ENCODE measurements around the gene CACNA1B.
"Not testable (repeated sequence)": the region's sequence is repeated elsewhere in the genome, so short reads cannot be mapped to it uniquely, and the experiment has no call there.

CACNA1B gene

GRCh38 chr9:137890768-137891587 is 13.4 kb downstream of the CACNA1B start:
- not testable (repeated sequence) for DNase-seq

GRCh38 chr9:137891588-137892423 is 14.2 kb downstream of the CACNA1B start:
- no peak for DNase-seq

GRCh38 chr9:137892424-137893191 is 15.0 kb downstream of the CACNA1B start:
- no peak for DNase-seq

DNA sequence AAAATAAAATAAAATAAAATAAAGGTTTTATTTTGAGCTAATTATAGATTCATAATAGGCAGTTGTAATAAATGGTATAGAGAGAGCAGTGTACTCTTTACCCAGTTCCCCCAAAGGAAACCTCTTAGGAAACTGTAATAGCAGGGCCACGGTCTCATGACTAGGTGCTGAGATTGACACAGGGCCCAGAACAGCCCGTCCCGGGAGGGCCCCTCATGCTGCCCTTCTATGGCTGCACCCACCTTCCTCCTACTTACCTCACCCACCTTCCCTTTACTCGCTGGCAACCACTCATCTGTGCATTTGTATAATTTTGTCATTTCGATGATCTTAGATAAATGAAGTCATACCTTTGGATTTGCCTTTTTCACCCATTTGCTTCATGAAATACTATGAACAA is 16.1 kb downstream of the CACNA1B start:
- no peak for DNase-seq

- DNase-seq: no peak
Observed at GRCh38 chr9:137899551-137900360, 22.2 kb downstream of the CACNA1B start.

- DNase-seq: no peak
Observed at GRCh38 chr9:137900584-137901310, 23.2 kb downstream of the CACNA1B start.

- DNase-seq: no peak
Observed at GRCh38 chr9:137902646-137903045, 25.1 kb downstream of the CACNA1B start.

- DNase-seq: no peak
Observed at GRCh38 chr9:137905740-137906139, 28.2 kb downstream of the CACNA1B start.

DNA sequence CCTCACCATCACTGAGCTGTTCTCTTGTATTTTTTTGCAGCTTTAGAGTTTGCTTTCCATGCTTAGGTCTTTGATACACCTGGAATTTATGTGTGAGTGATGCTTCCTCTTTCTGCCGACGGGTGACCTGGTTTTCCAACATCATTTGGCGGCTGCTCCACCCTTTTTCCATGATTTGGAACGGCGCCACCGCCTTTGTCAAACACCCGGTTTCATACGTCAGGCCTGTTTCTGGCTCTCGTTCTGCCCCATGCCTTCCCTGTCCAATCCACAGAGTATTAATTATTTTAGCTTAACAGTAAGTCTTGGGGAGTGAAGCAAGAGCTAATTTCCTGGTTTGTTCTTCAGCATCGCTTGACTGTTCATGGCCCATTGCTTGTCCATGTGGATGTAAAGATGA is 30.2 kb downstream of the CACNA1B start:
- DNase-seq: no peak

DNA sequence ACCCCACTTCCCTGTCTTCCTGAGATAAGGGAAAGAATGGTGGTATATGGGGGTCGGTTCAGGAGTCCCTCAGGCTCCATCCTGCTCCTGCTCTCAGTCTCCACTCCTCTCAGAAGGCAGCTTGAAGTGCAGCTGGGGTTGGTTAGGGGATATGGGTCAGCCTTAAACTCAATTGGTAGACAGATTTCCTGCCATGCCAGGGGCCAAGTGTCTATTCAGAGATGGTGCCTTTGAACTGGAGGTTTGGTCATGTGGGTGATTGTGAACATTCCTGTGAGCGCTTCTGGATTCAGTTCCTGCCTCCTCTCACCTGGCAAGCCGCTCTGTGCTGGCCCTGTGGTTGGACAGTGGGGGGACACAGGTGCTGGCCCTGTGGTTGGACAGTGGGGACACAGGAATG is 35.1 kb downstream of the CACNA1B start:
- DNase-seq: no peak

DNA sequence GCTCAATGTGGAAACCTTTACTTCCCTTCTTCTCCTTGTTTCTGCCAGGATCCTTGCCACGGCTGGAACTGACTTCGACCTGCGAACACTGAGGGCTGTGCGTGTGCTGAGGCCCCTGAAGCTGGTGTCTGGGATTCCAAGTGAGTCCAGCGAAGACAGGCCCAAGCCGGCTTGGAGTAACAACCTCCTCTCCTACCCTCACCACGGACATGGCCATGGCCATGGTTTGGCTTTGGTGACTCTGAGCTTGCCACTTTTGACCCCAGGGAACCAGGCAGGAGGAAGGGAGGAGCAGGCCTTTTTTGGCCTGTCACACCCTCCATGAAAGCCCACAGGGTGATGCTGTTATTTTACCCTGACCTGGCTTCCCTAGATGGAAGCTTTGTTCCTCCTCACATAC is 35.5 kb downstream of the CACNA1B start:
- no peak for DNase-seq

- DNase-seq: no peak
Observed at GRCh38 chr9:137913771-137914767, 36.5 kb downstream of the CACNA1B start.

DNA sequence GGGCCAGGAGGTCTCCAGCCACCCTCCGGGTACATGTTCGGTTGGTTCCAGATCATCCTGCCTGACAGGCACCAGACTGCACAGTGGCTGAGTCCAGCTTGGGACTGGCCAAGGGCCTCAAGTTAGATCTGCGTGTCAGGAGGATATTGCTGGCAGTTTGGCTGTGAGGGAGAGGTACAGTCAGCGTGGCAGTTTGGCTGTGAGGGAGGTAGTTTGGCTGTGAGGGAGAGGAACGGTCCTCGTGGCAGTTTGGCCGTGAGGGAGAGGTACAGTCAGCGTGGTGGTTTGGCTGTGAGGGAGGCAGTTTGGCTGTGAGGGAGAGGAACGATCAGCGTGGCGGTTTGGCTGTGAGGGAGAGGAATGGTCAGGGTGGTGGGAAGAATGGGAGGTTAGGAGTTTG is 39.0 kb downstream of the CACNA1B start:
- no peak for DNase-seq

- DNase-seq: no peak
Observed at GRCh38 chr9:137917116-137917515, 39.5 kb downstream of the CACNA1B start.

DNA sequence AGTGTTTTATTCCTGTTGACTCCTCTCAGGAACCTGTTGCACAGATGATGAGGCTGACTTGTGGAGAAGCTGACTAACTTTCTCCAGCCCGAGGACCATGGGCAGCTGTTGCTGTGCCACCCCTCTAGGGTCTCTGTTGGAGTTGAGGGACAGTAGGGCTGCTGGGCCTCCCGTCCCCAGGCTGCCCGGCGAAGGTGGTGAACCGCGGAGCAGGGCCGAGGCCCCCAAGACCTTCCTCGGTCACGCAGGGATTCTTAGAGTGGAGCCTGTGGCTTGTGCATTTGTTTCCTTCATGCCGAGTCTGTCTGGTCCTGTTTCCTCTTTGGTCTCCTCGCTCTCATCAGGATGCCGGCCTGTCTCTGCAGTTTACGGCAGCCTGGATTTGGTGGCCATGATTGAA is 40.2 kb downstream of the CACNA1B start:
- no peak for DNase-seq

GRCh38 chr9:137918331-137919094 is 40.9 kb downstream of the CACNA1B start:
- DNase-seq: no peak

DNA sequence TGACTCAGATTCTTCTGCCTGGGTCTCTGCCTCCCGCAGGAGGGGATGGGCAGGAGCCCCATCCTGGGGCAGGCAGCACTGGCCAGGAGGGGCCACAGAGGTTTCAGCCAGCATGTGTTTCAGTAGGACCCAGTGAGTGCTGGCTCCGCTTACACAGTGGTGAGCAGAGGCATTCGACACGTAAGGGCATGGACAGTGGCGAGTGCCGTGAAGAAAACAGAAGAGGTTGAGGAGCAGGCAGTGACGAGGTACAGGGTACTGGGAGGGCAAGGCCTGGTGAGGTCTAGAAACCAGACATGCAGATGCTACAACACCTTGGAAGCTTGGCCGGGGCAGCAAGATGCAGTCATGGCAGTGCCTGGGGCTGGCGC is 41.5 kb downstream of the CACNA1B start:
- no peak for DNase-seq

GRCh38 chr9:137919649-137920141 is 42.1 kb downstream of the CACNA1B start:
- DNase-seq: no peak

- no peak for DNase-seq
Observed at GRCh38 chr9:137920753-137921152, 43.2 kb downstream of the CACNA1B start.

DNA sequence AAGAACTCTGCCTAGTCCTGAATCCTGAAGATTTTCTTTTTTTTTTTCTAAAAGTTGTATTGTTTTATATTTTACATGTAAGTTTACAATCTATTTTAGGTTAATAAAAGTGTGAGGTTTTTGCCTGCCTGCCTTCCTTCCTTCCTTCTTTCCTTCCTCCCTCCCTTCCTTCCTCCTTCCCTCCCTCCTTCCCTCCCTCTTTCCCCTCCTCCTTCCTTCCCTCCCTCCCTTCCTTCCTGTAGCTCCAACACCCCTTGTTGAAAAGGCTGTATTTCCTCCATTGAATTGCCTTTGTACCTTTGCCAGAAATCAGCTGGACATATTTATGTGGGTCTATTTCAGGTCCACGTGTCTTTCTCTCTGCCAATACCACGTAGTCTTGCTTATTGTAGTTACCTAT is 46.6 kb downstream of the CACNA1B start:
- no peak for DNase-seq

Measured in inflammatory macrophage treated with lipopolysaccharide for 4 hours (primary cell).